ENCODE results near the gene ENAM.
"Not testable (repeated sequence)": the region's sequence is repeated elsewhere in the genome, so short reads cannot be mapped to it uniquely, and the experiment has no call there.

ENAM gene

GRCh38 chr4:70682142-70682541, 53.6 kb downstream of the ENAM start:
- not testable (repeated sequence) for DNase-seq

- DNase-seq = no peak
Observed at GRCh38 chr4:70687392-70687791, 58.8 kb downstream of the ENAM start.

- DNase-seq = peak; percentile 94
Observed at GRCh38 chr4:70687821-70688794, 59.6 kb downstream of the ENAM start, which contains the start of gene UTP3. UTP3 (plus strand) TSS chr4:70688532; CDS start chr4:70688678, 146 bp downstream.

GRCh38 chr4:70688795-70689231, 60.3 kb downstream of the ENAM start:
- no peak for DNase-seq

- DNase-seq = no peak
Observed at GRCh38 chr4:70691661-70692060, 63.1 kb downstream of the ENAM start.

- DNase-seq = not testable (repeated sequence)
Observed at GRCh38 chr4:70694633-70695032, 66.1 kb downstream of the ENAM start.
